H9 (cell line): Measurements from ENCODE around the gene PXYLP1. TPM values are rescaled to one million over a fixed set of nuclear protein-coding genes. Genes with fewer than 3 reads are reported as not detected.

Source experiments
- DNase-seq: peaks from one replicate; pipeline ENCODE4 v3.0.0-alpha.2; 2017
- H2AFZ ChIP-seq: one replicate; pipeline ENCODE4 v1.6.1; 2013; ENCODE audit warnings: mild to moderate bottlenecking, low read length, control low read depth, moderate library complexity
- H2AK5ac ChIP-seq: 2 replicates; pipeline ENCODE4 v1.6.1; 2013; ENCODE audit warnings: low read length, control low read depth, mixed read lengths; ENCODE audit not compliant: insufficient read length
- H2BK120ac ChIP-seq: one replicate; pipeline ENCODE4 v1.6.1; 2013; ENCODE audit warnings: low read depth, mild to moderate bottlenecking, low read length, control low read depth, inconsistent platforms; ENCODE audit not compliant: poor library complexity, severe bottlenecking
- H2BK12ac ChIP-seq: 2 replicates; pipeline ENCODE4 v1.6.1; 2013; ENCODE audit warnings: low read length, control low read depth, mixed read lengths, low read depth; ENCODE audit not compliant: insufficient read length
- H2BK15ac ChIP-seq: 2 replicates; pipeline ENCODE4 v1.6.1; 2013; ENCODE audit warnings: low read depth, low read length, control low read depth
- H2BK20ac ChIP-seq: one replicate; pipeline ENCODE4 v1.6.1; 2013; ENCODE audit warnings: low read depth, mild to moderate bottlenecking, low read length, control low read depth, inconsistent platforms; ENCODE audit not compliant: poor library complexity, severe bottlenecking
- H2BK5ac ChIP-seq: 2 replicates; pipeline ENCODE4 v1.6.1; 2013; ENCODE audit warnings: low read length, control low read depth, mixed read lengths; ENCODE audit not compliant: insufficient read length
- H3K14ac ChIP-seq: 2 replicates; pipeline ENCODE4 v1.6.1; 2013; ENCODE audit warnings: low read length, control low read depth; ENCODE audit not compliant: insufficient read depth
- H3K18ac ChIP-seq: 2 replicates; pipeline ENCODE4 v1.6.1; 2013; ENCODE audit warnings: low read depth, mild to moderate bottlenecking, mixed read lengths, low read length, control low read depth; ENCODE audit not compliant: insufficient read length
- H3K23ac ChIP-seq: 2 replicates; pipeline ENCODE4 v1.6.1; 2013; ENCODE audit warnings: low read length, control low read depth, mixed read lengths, low read depth; ENCODE audit not compliant: insufficient read length
- H3K23me2 ChIP-seq: 2 replicates; pipeline ENCODE4 v1.6.1; 2013; ENCODE audit warnings: low read depth, mild to moderate bottlenecking, mixed read lengths, low read length, control low read depth; ENCODE audit not compliant: insufficient read length, poor library complexity, severe bottlenecking
- H3K27ac ChIP-seq: 2 replicates; pipeline ENCODE4 v1.5.1; 2013; ENCODE audit warnings: low read length, control low read depth, mixed read lengths, low read depth; ENCODE audit not compliant: insufficient read length
- H3K27me3 ChIP-seq: 2 replicates; pipeline ENCODE4 v1.6.1; 2013; ENCODE audit warnings: low read length, control low read depth, inconsistent platforms; ENCODE audit not compliant: insufficient read depth
- H3K4ac ChIP-seq: 2 replicates; pipeline ENCODE4 v1.6.1; 2013; ENCODE audit warnings: low read depth, mild to moderate bottlenecking, control low read depth, inconsistent platforms, low read length, moderate library complexity
- H3K4me1 ChIP-seq: 2 replicates; pipeline ENCODE4 v1.6.1; 2013; ENCODE audit warnings: low read length, control low read depth, inconsistent platforms; ENCODE audit not compliant: insufficient read depth
- H3K4me2 ChIP-seq: 2 replicates; pipeline ENCODE4 v1.6.1; 2013; ENCODE audit warnings: low read length, control low read depth, mixed read lengths; ENCODE audit not compliant: insufficient read length, insufficient read depth
- H3K56ac ChIP-seq: 2 replicates; pipeline ENCODE4 v1.6.1; 2013; ENCODE audit warnings: low read depth, mild to moderate bottlenecking, mixed read lengths, low read length, control low read depth; ENCODE audit not compliant: insufficient read length
- H3K79me1 ChIP-seq: 2 replicates; pipeline ENCODE4 v1.6.1; 2013; ENCODE audit warnings: low read depth, mild to moderate bottlenecking, moderate library complexity, low read length, control low read depth, inconsistent platforms; ENCODE audit not compliant: insufficient read depth, poor library complexity, severe bottlenecking
- H3K79me2 ChIP-seq: 2 replicates; pipeline ENCODE4 v1.6.1; 2013; ENCODE audit warnings: low read length, control low read depth, inconsistent platforms; ENCODE audit not compliant: insufficient read depth
- H3K9ac ChIP-seq: 2 replicates; pipeline ENCODE4 v1.6.1; 2013; ENCODE audit warnings: low read length, control low read depth, mixed read lengths; ENCODE audit not compliant: insufficient read length; ENCODE audit errors: extremely low read depth
- H3K9me3 ChIP-seq: one replicate; pipeline ENCODE4 v1.6.1; 2013; ENCODE audit warnings: low read depth, low read length, inconsistent platforms; ENCODE audit not compliant: control insufficient read depth
- H3T11ph ChIP-seq: one replicate; pipeline ENCODE4 v1.6.1; 2013; ENCODE audit warnings: mild to moderate bottlenecking, low read length, control low read depth, inconsistent platforms
- H4K20me1 ChIP-seq: one replicate; pipeline ENCODE4 v1.6.1; 2013; ENCODE audit not compliant: control insufficient read depth, insufficient read length, insufficient read depth
- H4K5ac ChIP-seq: 2 replicates; pipeline ENCODE4 v1.6.1; 2013; ENCODE audit warnings: low read depth, mild to moderate bottlenecking, mixed read lengths, low read length, control low read depth; ENCODE audit not compliant: insufficient read length
- H4K8ac ChIP-seq: replicated peaks from 2 replicates; pipeline ENCODE4 v1.6.1; 2013; ENCODE audit warnings: low read length, control low read depth, mixed read lengths, low read depth; ENCODE audit not compliant: insufficient read length
- H4K91ac ChIP-seq: 2 replicates; pipeline ENCODE4 v1.6.1; 2013; ENCODE audit warnings: low read depth, mild to moderate bottlenecking, moderate library complexity, mixed read lengths, low read length, control low read depth; ENCODE audit not compliant: insufficient read length
- H3K27ac Mint-ChIP-seq, 3 experiments: 2 replicates in 2 of 3; 3 replicates in 1 of 3; pipeline ENCODE4 v1.8.0; 2020 to 2021; ENCODE audit warnings: mixed read lengths in 3 of 3, mild to moderate bottlenecking in 1 of 3, moderate library complexity in 1 of 3
- H3K27me3 Mint-ChIP-seq: 2 replicates; pipeline ENCODE4 v1.8.0; 2021; ENCODE audit warnings: low read depth, mild to moderate bottlenecking, moderate library complexity, mixed read lengths
- H3K36me3 Mint-ChIP-seq, 3 experiments: 2 replicates in 2 of 3; 3 replicates in 1 of 3; pipeline ENCODE4 v1.8.0; 2020 to 2021; ENCODE audit warnings: low read depth in 3 of 3, mixed read lengths in 3 of 3; ENCODE audit not compliant: insufficient read depth in 1 of 3
- H3K4me1 Mint-ChIP-seq, 2 experiments: 2 replicates each; pipeline ENCODE4 v1.8.0; 2020; ENCODE audit warnings: mixed read lengths in 2 of 2
- H3K4me3 Mint-ChIP-seq, 2 experiments: 2 replicates in 1 of 2; 3 replicates in 1 of 2; pipeline ENCODE4 v1.8.0; 2020 to 2021; ENCODE audit warnings: mild to moderate bottlenecking in 2 of 2, mixed read lengths in 2 of 2, moderate library complexity in 1 of 2
- H3K9me3 Mint-ChIP-seq, 2 experiments: 2 replicates in 1 of 2; 3 replicates in 1 of 2; pipeline ENCODE4 v1.8.0; 2020; ENCODE audit warnings: mild to moderate bottlenecking in 2 of 2, mixed read lengths in 2 of 2, moderate library complexity in 1 of 2
- CTCF ChIP-seq: fragments of 200-600 bp; sonication (generic); conservative IDR thresholded peaks from 3 replicates; pipeline ENCODE4 v1.8.0; 2021; ENCODE audit warnings: antibody characterized with exemption, mild to moderate bottlenecking
- WGBS: extraction: QIAGEN DNeasy Blood & Tissue Kit; methylation state at CpG from one replicate; pipeline ENCODE4 v1.1.7; 2013; ENCODE audit warnings: missing lambda C conversion rate, low lambda C conversion rate, mixed read lengths; ENCODE audit not compliant: insufficient read length; ENCODE audit errors: extremely low coverage; 5-methylcytosine and 5-hydroxymethylcytosine counted together
- total RNA-seq: library from RNA; stranded (reverse); gene quantifications from 2 replicates; pipeline ENCODE4 v1.2.1, GENCODE V29; 2021

The PXYLP1 gene
- total RNA-seq, 1 experiment from 2014 or later = 17.9 TPM

GRCh38 chr3:141274411-141275031 is 42.9 kb downstream of the PXYLP1 start:
- TF ChIP-seq CTCF = no peak
- H3T11ph ChIP-seq = no peak overlapping the region
- H3K4ac ChIP-seq = no peak overlapping the region
- H3K79me2 ChIP-seq = no peaks in the 10 kb centered on the region
- no peak overlapping the region for H2BK15ac ChIP-seq
- no peaks in the 10 kb centered on the region for H3K79me1 ChIP-seq
- H3K36me3 Mint-ChIP-seq = peaks cover 2 to 5% (median 5%) of the 10 kb centered on the region in 3 experiments; a peak in 5 of 7 replicates
- no peak overlapping the region for H2BK12ac ChIP-seq
- H2AK5ac ChIP-seq = no peak overlapping the region
- no peak overlapping the region for H3K18ac ChIP-seq
- no peaks in the 10 kb centered on the region for H4K20me1 ChIP-seq
- no peak overlapping the region for H3K23ac ChIP-seq
- H3K4me2 ChIP-seq = no peak overlapping the region
- no peak overlapping the region for H4K8ac ChIP-seq
- no peak for DNase-seq
- no peak overlapping the region for H2BK120ac ChIP-seq
- no peak overlapping the region for H2BK20ac ChIP-seq
- H4K91ac ChIP-seq = no peak overlapping the region
- H3K14ac ChIP-seq = no peak overlapping the region; the same call in 1 of the 2 replicates
- no peak overlapping the region for H2BK5ac ChIP-seq
- no peaks in the 10 kb centered on the region for H3K9me3 ChIP-seq
- no peak overlapping the region for H3K27ac ChIP-seq
- H3K4me1 ChIP-seq = no peaks in the 10 kb centered on the region; the same call in 1 of the 2 replicates
- no peaks in the 10 kb centered on the region for H3K27me3 ChIP-seq
- no peak overlapping the region for H2AFZ ChIP-seq
- no peaks in the 10 kb centered on the region for H3K27me3 Mint-ChIP-seq
- peak overlapping the region in 1 of 3 experiments; percentile 44; a peak in 3 of 7 replicates for H3K27ac Mint-ChIP-seq
- H3K4me1 Mint-ChIP-seq = 0 out of 4 replicates have a peak, but pooled peaks cover 0 to 2% of the 10 kb centered on the region in 2 experiments
- no peak overlapping the region for H4K5ac ChIP-seq
- WGBS = no CpG with 5 or more reads among the region's 10 CpGs
- H3K4me3 Mint-ChIP-seq = no peak overlapping the region
- no peak overlapping the region for H3K9ac ChIP-seq
- H3K9me3 Mint-ChIP-seq = no peaks in the 10 kb centered on the region
- no peak overlapping the region for H3K56ac ChIP-seq
- H3K23me2 ChIP-seq = no peaks in the 10 kb centered on the region
